Prostate gland (tissue), 2 donors: ENCODE measurements around the gene SMAGP. TPM values are rescaled to one million over a fixed set of nuclear protein-coding genes. Genes with fewer than 3 reads are reported as not detected.

Source experiments
- total RNA-seq, 2 donors: library from RNA; depleted of rRNA; stranded (reverse); fragments of >200 nt; gene quantifications; one replicate each; pipeline ENCODE4 v1.1.0, GENCODE V29; 2016

Gene SMAGP
- total RNA-seq, 2 donors from 2014 or later: 10.7 to 15.4 TPM

Other genes with a start within 250 kb of the SMAGP start
- gene SLC11A2, start 244.0 kb downstream of the SMAGP start, total RNA-seq: 10 to 100 TPM; 61.8 to 64.5 TPM
- 10 to 100 TPM; 63.3 to 63.6 TPM for gene LETMD1, start 222.1 kb downstream of the SMAGP start, total RNA-seq
- 10 to 100 TPM; 27.3 to 46.1 TPM for gene CSRNP2, start 186.8 kb downstream of the SMAGP start, total RNA-seq
- gene TFCP2, start 97.3 kb downstream of the SMAGP start, total RNA-seq: 10 to 100 TPM; 11.5 to 21.0 TPM
- 10 to 100 TPM; 13.5 to 17.2 TPM for gene POU6F1, start 52.4 kb downstream of the SMAGP start, total RNA-seq
- 100 to 1,000 TPM; 299 to 374 TPM for gene DAZAP2, start 31.6 kb downstream of the SMAGP start, total RNA-seq
- 1 to 10 TPM; 2.6 to 5.5 TPM for gene BIN2, start 53.8 kb upstream of the SMAGP start, total RNA-seq
- gene CELA1, start 76.3 kb upstream of the SMAGP start, total RNA-seq: not detected
- gene GALNT6, start 121.0 kb upstream of the SMAGP start, total RNA-seq: 1 to 10 TPM; 1.1 to 4.6 TPM
- 10 to 100 TPM in 1 of 2 donors, under 1 TPM in 1; 0.50 to 10.5 TPM for gene SLC4A8, start 154.4 kb upstream of the SMAGP start, total RNA-seq